ENCODE measurements around the gene HEPHL1.

GRCh38 chr11:94084164-94084563 is 63.0 kb downstream of the HEPHL1 start:
- no peak for TF ChIP-seq POLR2A (IDR thresholded peaks at IDR 0.05)
- no peak for TF ChIP-seq CTCF (IDR thresholded peaks at IDR 0.05)
- TF ChIP-seq POLR2AphosphoS5 (IDR thresholded peaks at IDR 0.05): no peak
